Fibroblast of lung (primary cell): ENCODE measurements around the gene BCL6B. TPM values are rescaled to one million over a fixed set of nuclear protein-coding genes. Genes with fewer than 3 reads are reported as not detected.

Source experiments
- DNase-seq, 2 donors: peaks; one replicate each; pipeline versions ENCODE4 v3.0.0 to v3.0.0-alpha.2; 2010; ENCODE audit warnings: low read depth in 2 of 2
- H2AFZ ChIP-seq: 2 replicates; pipeline ENCODE4 v1.5.1; 2012; ENCODE audit warnings: low read length, control low read depth, inconsistent platforms
- H3K27ac ChIP-seq: 2 replicates; pipeline ENCODE4 v1.5.1; 2011; ENCODE audit warnings: low read length, control low read depth; ENCODE audit not compliant: insufficient read depth
- H3K27me3 ChIP-seq: 2 replicates; pipeline ENCODE4 v1.5.1; 2011; ENCODE audit warnings: mild to moderate bottlenecking, low read length; ENCODE audit not compliant: control insufficient read depth, insufficient read depth
- H3K36me3 ChIP-seq: 2 replicates; pipeline ENCODE4 v1.5.1; 2011; ENCODE audit warnings: low read length; ENCODE audit not compliant: control insufficient read depth, insufficient read depth
- H3K4me1 ChIP-seq: 2 replicates; pipeline ENCODE4 v1.5.1; 2011; ENCODE audit warnings: low read length; ENCODE audit not compliant: control insufficient read depth, insufficient read depth; ENCODE audit errors: extremely low read depth
- H3K4me2 ChIP-seq: 2 replicates; pipeline ENCODE4 v1.5.1; 2011; ENCODE audit warnings: low read length, control low read depth; ENCODE audit not compliant: insufficient read depth; ENCODE audit errors: extremely low read depth
- H3K4me3 ChIP-seq, 4 experiments: fragments of 200-600 bp in 1 of 4; sonication (generic) in 1 of 4; replicated peaks in 1 of 4; 2 replicates each; pipeline ENCODE4 v1.5.1; 2011 to 2016; ENCODE audit warnings: low read length in 4 of 4, low read depth in 3 of 4, mild to moderate bottlenecking in 3 of 4, control low read depth in 2 of 4, inconsistent platforms in 1 of 4, mixed read lengths in 1 of 4; ENCODE audit not compliant: insufficient read depth in 1 of 4; ENCODE audit errors: control extremely low read depth in 1 of 4
- H3K79me2 ChIP-seq: 2 replicates; pipeline ENCODE4 v1.5.1; 2012; ENCODE audit warnings: mild to moderate bottlenecking, low read length, inconsistent platforms; ENCODE audit not compliant: control insufficient read depth, insufficient read depth
- H3K9ac ChIP-seq: 2 replicates; pipeline ENCODE4 v1.5.1; 2011; ENCODE audit warnings: mild to moderate bottlenecking, low read length, control low read depth; ENCODE audit not compliant: insufficient read depth
- H3K9me3 ChIP-seq: 2 replicates; pipeline ENCODE4 v1.5.1; 2012; ENCODE audit warnings: low read depth, low read length; ENCODE audit not compliant: control insufficient read depth, insufficient read depth
- H4K20me1 ChIP-seq: 2 replicates; pipeline ENCODE4 v1.5.1; 2011; ENCODE audit warnings: low read length; ENCODE audit not compliant: control insufficient read depth, insufficient read depth; ENCODE audit errors: extremely low read depth
- EZH2 ChIP-seq: IDR thresholded peaks from 2 replicates; pipeline ENCODE4 v1.5.1; 2012; ENCODE audit warnings: low read length, control low read depth, mild to moderate bottlenecking; ENCODE audit errors: missing control alignments
- polyA plus RNA-seq, 2 donors: library from polyadenylated mRNA; depleted of rRNA in 1 of 2; stranded (reverse) in 1 of 2; unstranded in 1 of 2; fragments of >200 nt; gene quantifications; 2 replicates each; pipeline ENCODE4 v1.2.1, GENCODE V29; 2011 to 2012; ENCODE audit warnings: missing spikeins in 1 of 2
- total RNA-seq: library from RNA; depleted of rRNA; stranded (reverse); fragments of >200 nt; gene quantifications from 2 replicates; pipeline ENCODE4 v1.2.1, GENCODE V29; 2014
- TF ChIP-seq, protein P1 (sequence below), 2 donors: IDR thresholded peaks in 1 of 2; conservative IDR thresholded peaks in 1 of 2; 1 replicate in 1 of 2; 2 replicates in 1 of 2; pipeline ENCODE4 v1.5.1; 2011 to 2012; ENCODE audit warnings: low read length in 2 of 2, control low read depth in 1 of 2, inconsistent platforms in 1 of 2, low read depth in 1 of 2, mild to moderate bottlenecking in 1 of 2

The BCL6B gene
- total and polyA plus RNA-seq, 2 donors (not counting 1 experiment from before 2014, with no cell fraction given): 0.02 to 0.50 TPM

DNA sequence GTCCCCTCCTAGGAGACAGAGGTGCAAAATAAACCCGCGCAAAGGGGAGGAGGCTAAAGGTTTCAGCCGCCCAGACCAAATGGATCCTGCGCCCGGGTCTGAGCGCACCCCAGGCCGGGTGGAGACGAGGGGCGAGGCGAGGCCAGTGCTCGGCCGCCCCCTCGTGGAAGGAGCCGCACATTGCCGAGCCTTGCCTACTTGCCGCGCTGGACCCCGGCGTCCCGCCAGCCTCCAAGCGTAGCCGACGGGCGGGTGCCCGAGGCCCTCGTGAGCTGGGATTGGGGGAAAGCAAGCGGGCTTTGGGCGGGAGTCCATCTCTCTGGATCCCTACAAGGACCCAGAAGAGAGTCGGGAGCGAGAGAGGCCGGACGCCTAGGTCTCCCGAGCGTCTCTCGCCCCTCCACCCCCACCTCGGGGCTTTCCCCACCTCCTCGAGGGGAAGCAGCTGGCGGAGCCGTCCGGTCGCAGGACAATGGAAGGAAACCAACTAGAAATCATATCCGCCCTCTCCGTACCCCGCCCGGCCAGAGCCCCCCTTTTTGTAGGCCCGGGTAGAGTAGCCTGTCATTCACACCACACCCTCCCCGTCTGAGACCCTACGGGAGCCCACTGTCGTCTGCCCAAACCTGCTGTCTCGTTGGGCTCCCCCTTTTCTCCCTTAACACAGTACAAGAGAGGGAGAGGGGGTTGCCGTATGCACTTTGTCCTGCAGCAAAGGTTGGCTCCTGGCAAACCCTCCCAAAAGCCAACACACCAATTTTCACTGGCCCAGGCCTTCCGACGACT lies 664 bp upstream of the BCL6B start:
- Histone ChIP-seq H3K27me3 (no peaks in the 10 kb centered on the region), H3K36me3 (peaks cover under 1% of the 10 kb centered on the region), H3K27ac (no peak overlapping the region), H3K9me3 (no peaks in the 10 kb centered on the region), H2AFZ (peak overlapping the region; percentile 69), H3K79me2 (no peaks in the 10 kb centered on the region), H3K9ac (peak overlapping the region; percentile 34), H3K4me2 (peak overlapping the region; percentile 75), H3K4me3 (peak overlapping the region in 3 of 4 experiments; percentile 15 to 25 (median 23)), H3K4me1 (peaks cover 7% of the 10 kb centered on the region), H4K20me1 (no peaks in the 10 kb centered on the region)
- DNase-seq: peak in 1 of 2 donors; percentile 49
- TF ChIP-seq, protein P1, sequence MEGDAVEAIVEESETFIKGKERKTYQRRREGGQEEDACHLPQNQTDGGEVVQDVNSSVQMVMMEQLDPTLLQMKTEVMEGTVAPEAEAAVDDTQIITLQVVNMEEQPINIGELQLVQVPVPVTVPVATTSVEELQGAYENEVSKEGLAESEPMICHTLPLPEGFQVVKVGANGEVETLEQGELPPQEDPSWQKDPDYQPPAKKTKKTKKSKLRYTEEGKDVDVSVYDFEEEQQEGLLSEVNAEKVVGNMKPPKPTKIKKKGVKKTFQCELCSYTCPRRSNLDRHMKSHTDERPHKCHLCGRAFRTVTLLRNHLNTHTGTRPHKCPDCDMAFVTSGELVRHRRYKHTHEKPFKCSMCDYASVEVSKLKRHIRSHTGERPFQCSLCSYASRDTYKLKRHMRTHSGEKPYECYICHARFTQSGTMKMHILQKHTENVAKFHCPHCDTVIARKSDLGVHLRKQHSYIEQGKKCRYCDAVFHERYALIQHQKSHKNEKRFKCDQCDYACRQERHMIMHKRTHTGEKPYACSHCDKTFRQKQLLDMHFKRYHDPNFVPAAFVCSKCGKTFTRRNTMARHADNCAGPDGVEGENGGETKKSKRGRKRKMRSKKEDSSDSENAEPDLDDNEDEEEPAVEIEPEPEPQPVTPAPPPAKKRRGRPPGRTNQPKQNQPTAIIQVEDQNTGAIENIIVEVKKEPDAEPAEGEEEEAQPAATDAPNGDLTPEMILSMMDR (conservative IDR thresholded peaks at IDR 0.05 in 1 of 2, IDR thresholded peaks at IDR 0.05 in 1 of 2; ENCODE audit: low read depth in 1 of 2, low read length in 2 of 2): peak; percentile 66 to 74
- no peak for TF ChIP-seq EZH2

DNA sequence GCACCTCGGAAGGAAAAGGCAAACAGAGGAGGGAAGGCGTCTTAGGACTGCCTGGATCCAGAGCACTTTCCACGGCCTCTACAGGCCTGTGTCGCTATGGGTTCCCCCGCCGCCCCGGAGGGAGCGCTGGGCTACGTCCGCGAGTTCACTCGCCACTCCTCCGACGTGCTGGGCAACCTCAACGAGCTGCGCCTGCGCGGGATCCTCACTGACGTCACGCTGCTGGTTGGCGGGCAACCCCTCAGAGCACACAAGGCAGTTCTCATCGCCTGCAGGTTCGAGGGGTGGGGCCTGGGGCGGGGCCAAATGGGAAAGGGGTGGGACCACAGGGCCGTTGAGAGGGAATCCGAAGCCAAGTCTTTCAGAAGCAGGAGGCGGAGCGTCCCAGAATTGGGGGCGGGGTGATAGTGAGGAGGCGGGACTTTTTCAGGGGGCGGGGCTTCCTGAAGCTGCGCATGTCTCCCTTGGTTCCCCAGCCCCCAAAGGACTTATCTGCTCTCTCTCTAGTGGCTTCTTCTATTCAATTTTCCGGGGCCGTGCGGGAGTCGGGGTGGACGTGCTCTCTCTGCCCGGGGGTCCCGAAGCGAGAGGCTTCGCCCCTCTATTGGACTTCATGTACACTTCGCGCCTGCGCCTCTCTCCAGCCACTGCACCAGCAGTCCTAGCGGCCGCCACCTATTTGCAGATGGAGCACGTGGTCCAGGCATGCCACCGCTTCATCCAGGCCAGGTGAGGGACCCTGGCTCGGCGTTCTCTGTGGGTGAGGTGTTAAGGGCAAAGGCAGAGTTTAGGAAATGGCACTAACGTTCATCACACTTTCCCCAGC lies 939 bp downstream of the BCL6B start:
- no peaks in the 10 kb centered on the region for H3K9me3 ChIP-seq
- no peaks in the 10 kb centered on the region for H3K79me2 ChIP-seq
- no peaks in the 10 kb centered on the region for H3K27me3 ChIP-seq
- H3K36me3 ChIP-seq: no peaks in the 10 kb centered on the region
- H3K9ac ChIP-seq: no peak overlapping the region
- no peaks in the 10 kb centered on the region for H4K20me1 ChIP-seq
- H3K4me2 ChIP-seq: no peak overlapping the region
- H3K4me3 ChIP-seq: peak overlapping the region in 1 of 4 experiments; percentile 6
- no peak overlapping the region for H3K27ac ChIP-seq
- H2AFZ ChIP-seq: peak overlapping the region; percentile 65
- TF ChIP-seq, protein P1 (conservative IDR thresholded peaks at IDR 0.05 in 1 of 2, IDR thresholded peaks at IDR 0.05 in 1 of 2; ENCODE audit: low read depth in 1 of 2, low read length in 2 of 2): no peak
- TF ChIP-seq EZH2: no peak
- H3K4me1 ChIP-seq: peaks cover 7% of the 10 kb centered on the region
- DNase-seq: peak; percentile 73 to 84

DNA sequence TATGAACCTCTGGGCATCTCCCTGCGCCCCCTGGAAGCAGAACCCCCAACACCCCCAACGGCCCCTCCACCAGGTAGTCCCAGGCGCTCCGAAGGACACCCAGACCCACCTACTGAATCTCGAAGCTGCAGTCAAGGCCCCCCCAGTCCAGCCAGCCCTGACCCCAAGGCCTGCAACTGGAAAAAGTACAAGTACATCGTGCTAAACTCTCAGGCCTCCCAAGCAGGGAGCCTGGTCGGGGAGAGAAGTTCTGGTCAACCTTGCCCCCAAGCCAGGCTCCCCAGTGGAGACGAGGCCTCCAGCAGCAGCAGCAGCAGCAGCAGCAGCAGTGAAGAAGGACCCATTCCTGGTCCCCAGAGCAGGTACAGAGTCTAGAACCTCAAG lies 1.5 kb downstream of the BCL6B start:
- Histone ChIP-seq H3K4me1 (peaks cover 7% of the 10 kb centered on the region), H3K9ac (no peak overlapping the region)
- no peak for DNase-seq

More for the DNA sequence above, 1.5 kb downstream of the BCL6B start:
- H4K20me1 ChIP-seq: no peaks in the 10 kb centered on the region
- TF ChIP-seq EZH2: no peak
- TF ChIP-seq, protein P1 (conservative IDR thresholded peaks at IDR 0.05 in 1 of 2, IDR thresholded peaks at IDR 0.05 in 1 of 2; ENCODE audit: low read depth in 1 of 2, low read length in 2 of 2): no peak
- no peaks in the 10 kb centered on the region for H3K36me3 ChIP-seq
- H3K9me3 ChIP-seq: no peaks in the 10 kb centered on the region
- H3K79me2 ChIP-seq: no peaks in the 10 kb centered on the region
- no peak overlapping the region for H3K4me2 ChIP-seq
- H3K27me3 ChIP-seq: no peaks in the 10 kb centered on the region
- H3K4me3 ChIP-seq: no peak overlapping the region
- H2AFZ ChIP-seq: no peak overlapping the region
- no peak overlapping the region for H3K27ac ChIP-seq
